SU-DHL-6 (cell line): ENCODE data around the gene SLC44A4.

ENCODE experiments used
- H2AFZ ChIP-seq: fragments of 200-600 bp; sonication (generic); 2 replicates; pipeline ENCODE4 v1.6.1; 2014; ENCODE audit warnings: low read depth, mild to moderate bottlenecking, moderate library complexity, mixed read lengths, antibody characterized with exemption, low read length; ENCODE audit not compliant: severe bottlenecking
- H3F3A ChIP-seq: fragments of 200-600 bp; shearing (Covaris generic); 2 replicates; pipeline ENCODE4 v1.6.0; 2016; ENCODE audit warnings: antibody characterized with exemption, mild to moderate bottlenecking; ENCODE audit not compliant: insufficient read depth
- H3K27ac ChIP-seq: fragments of 200-600 bp; sonication (generic); 2 replicates; pipeline ENCODE4 v1.5.1; 2016; ENCODE audit warnings: low read depth, mild to moderate bottlenecking, low read length, moderate library complexity, mixed read lengths
- H3K27me3 ChIP-seq: fragments of 200-600 bp; sonication (generic), shearing (Covaris generic); 2 replicates; pipeline ENCODE4 v1.6.0; 2014; ENCODE audit warnings: mild to moderate bottlenecking, low read length
- H3K36me3 ChIP-seq: fragments of 200-600 bp; sonication (generic); 2 replicates; pipeline ENCODE4 v1.6.1; 2014; ENCODE audit warnings: mild to moderate bottlenecking, low read length, mixed read lengths
- H3K4me2 ChIP-seq: fragments of 300-600, 200-600 bp; shearing (Covaris generic), sonication (generic); 2 replicates; pipeline ENCODE4 v1.6.0; 2014; ENCODE audit warnings: low read length, low read depth, mild to moderate bottlenecking; ENCODE audit not compliant: poor library complexity, severe bottlenecking
- H3K4me3 ChIP-seq: fragments of 200-600 bp; sonication (generic); 2 replicates; pipeline ENCODE4 v1.5.1; 2014; ENCODE audit warnings: antibody characterized with exemption, low read length, mild to moderate bottlenecking, mixed read lengths; ENCODE audit not compliant: insufficient read depth, poor library complexity, severe bottlenecking
- H3K79me2 ChIP-seq: fragments of 200-600 bp; sonication (generic); 2 replicates; pipeline ENCODE4 v1.6.1; 2014; ENCODE audit warnings: mild to moderate bottlenecking, low read length, moderate library complexity; ENCODE audit not compliant: insufficient read depth
- H3K9ac ChIP-seq: fragments of 200-600 bp; sonication (generic); 2 replicates; pipeline ENCODE4 v1.7.0; 2014; ENCODE audit warnings: mild to moderate bottlenecking, low read length
- H3K9me2 ChIP-seq: fragments of 200-600 bp; sonication (generic); replicated peaks from 2 replicates; pipeline ENCODE4 v1.6.1; 2014; ENCODE audit warnings: low read length; ENCODE audit not compliant: insufficient read depth
- H3K9me3 ChIP-seq: fragments of 200-600 bp; sonication (generic); 2 replicates; pipeline ENCODE4 v1.6.1; 2014; ENCODE audit warnings: low read length, mixed read lengths; ENCODE audit not compliant: insufficient read depth
- H4K20me1 ChIP-seq: fragments of 200-600 bp; sonication (generic); 2 replicates; pipeline ENCODE4 v1.6.1; 2014; ENCODE audit warnings: low read depth, mild to moderate bottlenecking, antibody characterized with exemption, low read length, moderate library complexity, mixed read lengths
- CTCF ChIP-seq: fragments of 200-600 bp; sonication (generic); IDR thresholded peaks from one replicate; pipeline ENCODE4 v1.5.1; 2017; ENCODE audit warnings: antibody characterized with exemption, mild to moderate bottlenecking, low read length, moderate library complexity; ENCODE audit not compliant: insufficient read depth, poor library complexity, severe bottlenecking
- EZH2phosphoT487 ChIP-seq: fragments of 200-600 bp; sonication (generic), shearing (Covaris generic); conservative IDR thresholded peaks from 2 replicates; pipeline ENCODE4 v1.6.1; 2018; ENCODE audit warnings: mild to moderate bottlenecking, antibody characterized with exemption, low read length, moderate library complexity, mixed read lengths

Gene SLC44A4

GRCh38 chr6:31837369-31838113 is 41.3 kb downstream of the SLC44A4 start:
- Histone ChIP-seq H3K79me2 (peaks cover 50% of the 10 kb centered on the region), H3K9me2 (no peaks in the 10 kb centered on the region), H3K9me3 (no peaks in the 10 kb centered on the region), H3K4me3 (peak overlapping the region; percentile 92), H3K9ac (peak overlapping the region; percentile 96), H3K4me2 (peak overlapping the region; percentile 97), H3K36me3 (peaks cover 52% of the 10 kb centered on the region), H4K20me1 (peaks cover 25% of the 10 kb centered on the region), H3F3A (peaks cover 95% of the 10 kb centered on the region), H3K27me3 (no peaks in the 10 kb centered on the region), H3K27ac (peak overlapping the region; percentile 90), H2AFZ (no peak overlapping the region)
- no peak for TF ChIP-seq CTCF
- TF ChIP-seq EZH2phosphoT487 = no peak

GRCh38 chr6:31836474-31837368 is 42.1 kb downstream of the SLC44A4 start:
- Histone ChIP-seq H2AFZ (no peak overlapping the region), H3K9ac (peak overlapping the region; percentile 96), H3K27me3 (no peaks in the 10 kb centered on the region), H3K9me2 (no peaks in the 10 kb centered on the region), H3K27ac (peak overlapping the region; percentile 90), H3F3A (peaks cover 94% of the 10 kb centered on the region), H3K4me3 (peak overlapping the region; percentile 92), H4K20me1 (peaks cover 25% of the 10 kb centered on the region), H3K79me2 (peaks cover 50% of the 10 kb centered on the region), H3K9me3 (no peaks in the 10 kb centered on the region), H3K36me3 (peaks cover 52% of the 10 kb centered on the region), H3K4me2 (peak overlapping the region; percentile 97)
- TF ChIP-seq CTCF (no peak), EZH2phosphoT487 (no peak)

- Histone ChIP-seq H3K4me2 (peak overlapping the region; percentile 97), H4K20me1 (peaks cover 25% of the 10 kb centered on the region), H3K27ac (peak overlapping the region; percentile 90), H3K9me2 (no peaks in the 10 kb centered on the region), H3F3A (peaks cover 94% of the 10 kb centered on the region), H3K9me3 (no peaks in the 10 kb centered on the region), H2AFZ (no peak overlapping the region), H3K4me3 (peak overlapping the region; percentile 92), H3K9ac (peak overlapping the region; percentile 96), H3K27me3 (no peaks in the 10 kb centered on the region), H3K79me2 (peaks cover 57% of the 10 kb centered on the region), H3K36me3 (peaks cover 52% of the 10 kb centered on the region)
- TF ChIP-seq EZH2phosphoT487 (no peak), CTCF (no peak)
Measured at GRCh38 chr6:31836047-31836473, 42.7 kb downstream of the SLC44A4 start.
